GM12878 (cell line): ENCODE measurements around the gene CNGB1. TPM values are rescaled to one million over a fixed set of nuclear protein-coding genes. Genes with fewer than 3 reads are reported as not detected.

Experiments used
- ATAC-seq: fragments of 200-7000 bp; cut with Tn5 transposase; 3 replicates; pipeline ENCODE4 v1.9.1; 2020; ENCODE audit warnings: mild to moderate bottlenecking, moderate library complexity
- BruUV-seq: library from RNA; stranded (reverse); fragments of 400-500 nt; replicated peaks from 2 replicates; lab custom pipeline; 2021; lab: Mats Ljungman, UMichigan
- CTCF ChIA-PET: fragments of 300-600 bp; sonication (Branson Sonifier 250); formaldehyde crosslinking; extraction: SDS; loops from one replicate; lab custom pipeline; 2021; ENCODE audit warnings: inconsistent platforms; lab: Yijun Ruan, JAX
- POLR2A ChIA-PET: fragments of 350-600 bp; formaldehyde crosslinking; extraction: SDS; loops from one replicate; lab custom pipeline; 2021; ENCODE audit warnings: inconsistent platforms; lab: Charles Lee
- RAD21 ChIA-PET: fragments of 300-600 bp; sonication (Branson Sonifier 250); formaldehyde crosslinking; loops from one replicate; lab custom pipeline; 2023; ENCODE audit warnings: antibody characterized with exemption; ENCODE audit not compliant: unreplicated experiment; lab: Charles Lee
- SMC1A ChIA-PET: fragments of 300-600 bp; sonication (Branson Sonifier 250); formaldehyde crosslinking; loops from one replicate; lab custom pipeline; 2023; ENCODE audit not compliant: unreplicated experiment, uncharacterized antibody; lab: Charles Lee
- DNase-seq: peaks from one replicate; pipeline ENCODE4 v3.0.0-alpha.2; 2011; ENCODE audit warnings: low read depth, low spot score
- FAIRE-seq: peaks from 3 replicates; lab custom pipeline; 2011; peaks lifted over from hg19 to GRCh38; lab: Jason Lieb, UNC
- H2AFZ ChIP-seq: 2 replicates; pipeline ENCODE4 v1.6.0; 2011; ENCODE audit warnings: low read depth, low read length, control low read depth; ENCODE audit not compliant: control insufficient read depth
- H3K27ac ChIP-seq: 2 replicates; pipeline ENCODE4 v1.5.1; 2011; ENCODE audit warnings: control low read depth; ENCODE audit not compliant: control insufficient read depth, insufficient read depth
- H3K27me3 ChIP-seq, 2 experiments: replicated peaks in 1 of 2; 2 replicates each; pipeline versions ENCODE4 v1.6.0 to v1.6.1; 2011; ENCODE audit warnings: low read length in 1 of 2; ENCODE audit not compliant: control insufficient read depth in 2 of 2, insufficient read depth in 2 of 2
- H3K36me3 ChIP-seq, 2 experiments: 2 replicates each; pipeline ENCODE4 v1.5.1; 2011; ENCODE audit warnings: low read length in 1 of 2; ENCODE audit not compliant: control insufficient read depth in 2 of 2, insufficient read depth in 2 of 2
- H3K4me1 ChIP-seq: 2 replicates; pipeline ENCODE4 v1.6.1; 2011; ENCODE audit warnings: mild to moderate bottlenecking, low read length, moderate library complexity, mixed read lengths; ENCODE audit not compliant: control insufficient read depth, insufficient read depth
- H3K4me2 ChIP-seq: 2 replicates; pipeline ENCODE4 v1.6.0; 2011; ENCODE audit warnings: control low read depth; ENCODE audit not compliant: control insufficient read depth, insufficient read depth
- H3K4me3 ChIP-seq: fragments of 200-600 bp; sonication (generic); 2 replicates; pipeline ENCODE4 v1.5.1; 2016
- H3K79me2 ChIP-seq: 2 replicates; pipeline ENCODE4 v1.6.0; 2011; ENCODE audit warnings: low read length; ENCODE audit not compliant: control insufficient read depth, insufficient read depth
- H3K9ac ChIP-seq: 2 replicates; pipeline ENCODE4 v1.8.0; 2011; ENCODE audit warnings: low read length, control low read depth, mixed read lengths; ENCODE audit not compliant: control insufficient read depth, insufficient read depth
- H3K9me3 ChIP-seq: replicated peaks from 3 replicates; pipeline ENCODE4 v1.5.1; 2011; ENCODE audit warnings: mild to moderate bottlenecking, low read length; ENCODE audit not compliant: control insufficient read depth, insufficient read depth
- H4K20me1 ChIP-seq: 2 replicates; pipeline ENCODE4 v1.6.0; 2011; ENCODE audit not compliant: control insufficient read depth, insufficient read depth
- CREM ChIP-seq: IDR thresholded peaks from 2 replicates; pipeline ENCODE4 v1.6.1; 2014; ENCODE audit warnings: antibody characterized with exemption, low read depth
- MTA3 ChIP-seq: IDR thresholded peaks from 2 replicates; pipeline ENCODE4 v1.6.1; 2012; ENCODE audit warnings: low read length, inconsistent platforms, borderline replicate concordance
- RAD21 ChIP-seq: IDR thresholded peaks from 2 replicates; pipeline ENCODE4 v1.6.1; 2011; ENCODE audit warnings: mild to moderate bottlenecking, low read depth, low read length, moderate library complexity; ENCODE audit not compliant: insufficient read depth
- RUNX3 ChIP-seq: IDR thresholded peaks from 2 replicates; pipeline ENCODE4 v1.6.1; 2012; ENCODE audit warnings: low read length, inconsistent platforms
- SIX5 ChIP-seq: IDR thresholded peaks from 2 replicates; pipeline ENCODE4 v1.6.1; 2011; ENCODE audit warnings: mild to moderate bottlenecking, low read depth, low read length, moderate library complexity; ENCODE audit not compliant: severe bottlenecking
- SMAD5 ChIP-seq: IDR thresholded peaks from 2 replicates; pipeline ENCODE4 v1.6.1; 2016; ENCODE audit warnings: antibody characterized with exemption, low read depth
- SP1 ChIP-seq: IDR thresholded peaks from one replicate; pipeline ENCODE4 v1.6.1; 2011; ENCODE audit warnings: low read depth, low read length
- SUPT20H ChIP-seq: IDR thresholded peaks from 2 replicates; pipeline ENCODE4 v1.6.1; 2011; ENCODE audit warnings: low read depth, mild to moderate bottlenecking, low read length, moderate library complexity, borderline replicate concordance; ENCODE audit not compliant: control insufficient read depth
- TCF3 ChIP-seq: IDR thresholded peaks from 2 replicates; pipeline ENCODE4 v1.6.1; 2012; ENCODE audit warnings: low read depth, mild to moderate bottlenecking, low read length, borderline replicate concordance; ENCODE audit not compliant: insufficient read depth
- ZNF24 ChIP-seq: fragments of 450-650 bp; IDR thresholded peaks from 2 replicates; pipeline ENCODE4 v1.6.1; 2017; ENCODE audit warnings: antibody characterized with exemption, mild to moderate bottlenecking
- ZSCAN29 ChIP-seq: fragments of 450-650 bp; IDR thresholded peaks from 2 replicates; pipeline ENCODE4 v1.6.1; 2017; ENCODE audit warnings: mild to moderate bottlenecking, moderate library complexity
- WGBS: methylation state at CpG from one replicate; pipeline ENCODE4 v1.1.6; 2016; ENCODE audit warnings: low lambda C conversion rate; ENCODE audit not compliant: insufficient replicate concordance, insufficient coverage; ENCODE audit errors: missing lambda C conversion rate; 5-methylcytosine and 5-hydroxymethylcytosine counted together
- in situ Hi-C: fragments of 300-500 bp; cut with MboI; formaldehyde crosslinking; loops from 9 replicates; pipeline ENCODE4 v1.14.3; 2018; ENCODE audit warnings: mixed read lengths
- intact Hi-C: fragments of 100-400 bp; cut with micrococcal nuclease; formaldehyde crosslinking; loops from one replicate; pipeline ENCODE4 v1.14.2; 2022; ENCODE audit not compliant: unreplicated experiment
- polyA plus RNA-seq, 11 experiments: library from polyadenylated mRNA; depleted of rRNA in 4 of 11; unstranded in 6 of 11; stranded (reverse) in 5 of 11; fragments of >200 nt; fragmentation: Nextera tagmentation in 4 of 11; fragmentation: Illumina TruSeq in 1 of 11; extraction: Ambion mirVana in 4 of 11; extraction: Trizol in 1 of 11; gene quantifications; 1 replicate in 1 of 11; 2 replicates in 10 of 11; pipeline versions ENCODE4 v1.2.1 to v1.2.3, GENCODE V29; 2011 to 2016; ENCODE audit warnings: inconsistent platforms in 2 of 11, missing spikeins in 2 of 11, low read depth in 1 of 11
- total RNA-seq, 4 experiments: library from RNA; depleted of rRNA in 3 of 4; stranded (reverse); fragments of >200 nt in 3 of 4; fragmentation: Illumina TruSeq in 1 of 4; extraction: Trizol in 1 of 4; gene quantifications; 2 replicates each; pipeline versions ENCODE4 v1.2.1 to v1.2.3, GENCODE V29; 2013 to 2021

CNGB1 gene
- total and polyA plus RNA-seq, 10 of the 15 experiments (the other 5 are each of a cell fraction or from before 2014, with no cell fraction given): 0.03 TPM; not detected in 9

DNA sequence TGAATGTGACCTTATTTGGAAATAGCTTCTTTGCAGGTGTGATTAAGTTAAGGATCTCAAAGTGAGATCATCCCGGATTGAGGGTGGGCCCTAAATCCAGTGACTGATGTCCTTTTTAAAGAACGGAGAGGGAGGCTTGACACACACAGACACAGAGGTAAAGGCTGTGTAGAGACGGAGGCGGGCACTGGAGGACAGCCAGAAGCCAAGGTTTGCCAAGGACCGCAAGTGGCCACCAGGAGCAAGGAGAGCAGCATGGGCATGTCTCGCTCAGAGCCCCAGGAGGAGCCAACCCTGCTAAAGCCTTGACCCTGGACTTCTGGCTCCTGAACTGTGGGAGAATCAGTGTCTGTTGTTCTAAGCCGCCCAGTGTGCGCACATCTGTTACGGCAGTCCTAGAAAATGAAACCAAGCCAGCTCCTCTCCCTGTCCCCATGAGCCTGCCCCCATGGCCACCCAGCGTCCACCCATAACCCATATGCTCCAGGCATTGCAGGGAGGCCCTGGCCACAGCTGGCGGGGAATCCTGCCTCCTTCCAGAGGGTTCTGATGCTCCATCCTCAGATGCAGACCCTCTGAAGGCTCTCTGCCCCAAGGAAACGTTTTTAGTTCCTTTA, 15.2 kb downstream of the CNGB1 start:
- no peaks in the 10 kb centered on the region for H3K4me1 ChIP-seq
- SMC1A ChIA-PET: no interaction called here
- no peak for TF ChIP-seq RAD21
- TF ChIP-seq TCF3: no peak
- no peak for TF ChIP-seq ZNF24
- no peak for TF ChIP-seq MTA3
- TF ChIP-seq RUNX3: no peak
- no peak for TF ChIP-seq ZSCAN29
- no peak for TF ChIP-seq SMAD5
- no peak for TF ChIP-seq SUPT20H
- no peak for TF ChIP-seq SIX5
- TF ChIP-seq CREM: no peak
- no peak for TF ChIP-seq SP1
- in situ Hi-C loops (no loop called here), intact Hi-C loops (no loop called here)
- H3K4me2 ChIP-seq: no peak overlapping the region
- no peak for FAIRE-seq
- DNase-seq: no peak
- RAD21 ChIA-PET: no interaction called here
- WGBS: 49% methylated on average over 12 of the region's 12 CpGs
- POLR2A ChIA-PET: interaction anchor here (0.6 kb wide), 1 partner anchor 423 kb away, joined by 8 read pairs; no protein-coding TSS in a partner anchor
- no TSS peak for BruUV-seq
- no peaks in the 10 kb centered on the region for H3K36me3 ChIP-seq
- H2AFZ ChIP-seq: no peak overlapping the region
- no peak overlapping the region for H3K27ac ChIP-seq
- no peaks in the 10 kb centered on the region for H3K27me3 ChIP-seq
- no peak for ATAC-seq
- H4K20me1 ChIP-seq: no peaks in the 10 kb centered on the region
- H3K9me3 ChIP-seq: no peaks in the 10 kb centered on the region
- H3K79me2 ChIP-seq: no peaks in the 10 kb centered on the region
- CTCF ChIA-PET: interaction anchor here (1.0 kb wide), 1 partner anchor 11 kb away, joined by 3 read pairs; no protein-coding TSS in a partner anchor
- no peak overlapping the region for H3K4me3 ChIP-seq
- H3K9ac ChIP-seq: no peak overlapping the region
